ENCODE results near the gene RDH5. TPM values are rescaled to one million over a fixed set of nuclear protein-coding genes. Genes with fewer than 3 reads are reported as not detected.

RDH5 gene
- total and polyA plus RNA-seq, 2 of the 13 experiments (the other 11 are each of a cell fraction or from before 2014, with no cell fraction given): 2.6 to 5.7 TPM

GRCh38 chr12:55744340-55745030 lies 24.3 kb downstream of the RDH5 start (continued):
- no peak for TF ChIP-seq MXD1 (CRISPR knock-in tag; IDR thresholded peaks at IDR 0.05)
- TF ChIP-seq YEATS4 (CRISPR knock-in tag; IDR thresholded peaks at IDR 0.05; ENCODE audit: borderline replicate concordance): no peak
- TF ChIP-seq E2F1 (CRISPR knock-in tag; IDR thresholded peaks at IDR 0.05): no peak
- no peak for TF ChIP-seq MIER3 (CRISPR knock-in tag; IDR thresholded peaks at IDR 0.05; ENCODE audit: borderline replicate concordance)
- no peak for TF ChIP-seq ZKSCAN5 (CRISPR knock-in tag; IDR thresholded peaks at IDR 0.05)
- TF ChIP-seq SAFB2 (CRISPR knock-in tag; IDR thresholded peaks at IDR 0.05; ENCODE audit: borderline replicate concordance, low read depth): no peak
- TF ChIP-seq ZNF12 (CRISPR knock-in tag; IDR thresholded peaks at IDR 0.05): no peak
- no peak for TF ChIP-seq STAT6 (CRISPR knock-in tag; IDR thresholded peaks at IDR 0.05; ENCODE audit: borderline replicate concordance)
- TF ChIP-seq THYN1 (CRISPR knock-in tag; IDR thresholded peaks at IDR 0.05; ENCODE audit: borderline replicate concordance, low read depth): no peak
